Iris pigment epithelial cell (primary cell): ENCODE measurements around the gene CSHL1.
"Not testable (repeated sequence)": the region's sequence is repeated elsewhere in the genome, so short reads cannot be mapped to it uniquely, and the experiment has no call there.

Experiments used
- DNase-seq: peaks from one replicate; pipeline ENCODE4 v3.0.0-alpha.2; 2011; ENCODE audit warnings: low read depth

CSHL1 gene

DNA sequence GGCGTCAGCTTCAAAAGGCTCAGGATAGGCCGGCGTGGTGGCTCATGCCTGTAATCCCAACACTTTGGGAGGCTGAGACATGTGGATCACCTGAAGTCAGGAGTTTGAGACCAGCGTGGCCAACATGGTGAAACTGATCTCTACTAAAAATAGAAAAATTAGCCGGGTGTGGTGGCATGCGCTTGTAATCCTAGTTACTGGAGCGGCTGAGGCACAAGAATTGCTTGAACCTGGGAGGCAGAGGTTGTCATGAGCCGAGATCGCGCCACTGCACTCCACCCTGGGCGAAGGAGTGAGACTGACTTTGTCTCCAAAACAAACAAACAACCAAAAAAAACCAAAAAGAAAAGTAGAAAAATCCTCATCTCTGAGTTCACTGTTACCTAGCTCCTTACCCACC lies 25.9 kb downstream of the CSHL1 start:
- not testable (repeated sequence) for DNase-seq

DNA sequence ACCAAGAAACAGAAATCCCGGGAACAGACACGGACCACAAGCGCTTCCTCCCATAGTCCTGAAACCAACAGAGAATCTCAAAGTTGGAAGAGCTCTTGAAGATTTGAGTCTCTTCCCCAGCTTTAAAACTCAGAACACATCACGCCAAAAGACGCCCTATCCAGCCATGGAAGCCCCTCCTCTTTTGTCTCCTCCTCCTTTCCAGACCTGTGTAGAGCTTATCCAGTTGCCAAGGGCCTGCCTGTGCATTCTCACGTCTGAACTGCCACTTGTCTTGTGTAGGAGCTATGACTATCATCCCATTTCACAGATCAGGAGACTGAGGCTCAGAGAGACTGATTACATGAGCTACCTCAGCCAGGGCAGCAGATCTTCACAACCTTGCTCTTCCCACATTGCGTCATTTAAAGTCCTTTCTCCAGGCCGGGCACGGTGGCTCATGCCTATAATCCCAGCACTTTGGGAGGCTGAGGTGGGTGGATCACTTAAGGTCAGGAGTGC lies 28.4 kb downstream of the CSHL1 start:
- not testable (repeated sequence) for DNase-seq

DNA sequence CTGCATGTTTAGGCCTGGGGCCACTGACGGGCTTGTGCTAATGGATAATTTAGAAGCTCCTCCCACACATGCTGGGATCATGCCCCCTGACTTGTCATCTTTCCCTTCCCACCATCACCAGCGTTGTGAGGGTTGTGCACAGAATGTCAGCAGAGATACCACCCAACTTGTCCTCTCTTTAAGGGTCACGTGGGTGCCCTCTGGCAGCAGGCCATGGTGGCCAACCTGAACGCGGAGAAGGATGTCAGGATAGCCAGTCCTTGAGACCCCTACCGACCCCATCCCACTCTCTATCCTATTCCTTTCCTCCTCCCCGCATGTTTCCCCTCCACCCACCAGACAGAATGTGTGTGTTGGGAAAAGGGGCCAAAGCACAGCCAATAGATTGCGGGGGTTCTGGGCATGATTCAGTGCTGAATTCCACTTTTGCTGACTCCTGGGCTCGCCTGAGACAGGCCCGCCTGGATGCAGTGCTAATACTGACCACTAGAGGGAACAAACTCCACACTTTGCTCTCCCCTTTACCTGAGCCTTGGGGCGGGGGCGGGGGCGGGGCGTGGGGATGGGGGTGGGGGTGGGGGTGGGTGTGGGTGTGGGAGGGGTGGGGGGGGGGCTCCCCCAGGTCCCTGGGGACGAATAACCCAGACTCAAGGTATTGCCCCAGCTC lies 29.0 kb downstream of the CSHL1 start, which contains the start of gene GH2:
TSS of gene GH2 (minus strand) at position 10 of the 667 bp plus-strand sequence. CDS start 143 bp downstream, outside the sequence.
- peak; percentile 50 for DNase-seq

DNA sequence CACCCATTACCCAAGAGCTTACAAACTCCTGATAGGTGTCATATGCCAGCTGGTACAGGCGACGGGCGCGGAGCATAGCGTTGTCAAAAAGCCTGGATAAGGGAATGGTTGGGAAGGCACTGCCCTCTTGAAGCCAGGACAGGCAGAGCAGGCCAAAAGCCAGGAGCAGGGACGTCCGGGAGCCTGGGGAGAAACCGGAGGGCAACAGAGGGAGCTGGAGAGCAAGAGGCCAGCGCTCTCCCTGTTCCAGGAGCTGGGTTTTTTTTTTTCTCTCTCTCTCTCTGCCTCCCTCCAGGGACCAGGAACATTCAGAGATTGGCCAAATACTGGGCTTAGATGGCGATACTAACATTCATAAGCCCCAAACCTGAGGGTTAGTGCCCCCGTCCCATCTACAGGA lies 29.7 kb downstream of the CSHL1 start:
- DNase-seq, result not testable (repeated sequence)

DNA sequence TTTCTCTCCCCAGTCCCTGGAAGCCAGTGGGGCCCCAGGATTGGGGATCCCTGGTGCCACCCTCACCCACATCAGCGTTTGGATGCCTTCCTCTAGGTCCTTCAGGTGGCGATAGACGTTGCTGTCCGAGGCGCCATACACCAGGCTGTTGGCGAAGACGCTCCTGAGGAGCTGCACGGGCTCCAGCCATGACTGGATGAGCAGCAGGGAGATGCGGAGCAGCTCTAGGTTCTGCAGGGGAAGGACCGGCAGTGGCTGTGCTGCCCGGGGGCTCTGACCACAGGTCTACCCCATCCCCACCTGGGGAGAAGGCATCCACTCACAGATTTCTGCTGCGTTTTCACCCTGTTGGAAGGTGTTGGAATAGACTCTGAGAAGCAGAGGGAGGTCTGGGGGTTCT lies 30.4 kb downstream of the CSHL1 start:
- DNase-seq, result no peak

DNA sequence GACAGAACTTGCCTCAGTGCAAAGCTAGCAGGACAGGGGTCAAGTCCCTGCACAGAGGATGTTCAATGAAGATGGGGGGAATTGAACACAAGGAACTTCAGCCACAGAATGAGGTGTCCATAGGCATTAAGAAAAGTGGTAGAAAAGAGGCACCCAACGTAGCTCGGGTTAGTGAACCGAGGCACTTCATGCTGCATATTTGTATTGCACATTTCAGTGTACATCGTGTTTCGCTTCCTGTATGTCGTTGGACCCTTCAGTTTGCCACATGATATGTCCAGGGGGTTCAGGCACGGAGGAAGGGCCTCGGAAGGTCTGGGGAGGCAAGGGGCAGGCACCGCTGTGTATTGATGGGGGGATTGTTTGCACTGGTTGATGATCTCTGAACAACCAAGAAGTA lies 32.6 kb downstream of the CSHL1 start:
- not testable (repeated sequence) for DNase-seq

DNA sequence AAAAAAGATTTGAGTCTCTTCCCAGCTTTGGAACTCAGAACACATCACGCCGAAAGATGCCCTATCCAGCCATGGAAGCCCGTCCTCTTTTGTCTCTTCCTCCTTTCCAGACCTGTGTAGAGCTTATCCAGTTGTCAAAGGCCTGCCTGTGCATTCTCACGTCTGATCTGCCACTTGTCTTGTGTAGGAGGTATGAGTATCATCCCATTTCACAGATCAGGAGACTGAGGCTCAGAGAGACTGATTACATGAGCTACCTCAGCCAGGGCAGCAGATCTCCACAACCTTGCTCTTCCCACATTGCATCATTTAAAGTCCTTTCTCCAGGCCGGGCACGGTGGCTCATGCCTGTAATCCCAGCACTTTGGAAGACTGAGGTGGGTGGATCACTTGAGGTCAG lies 36.4 kb downstream of the CSHL1 start:
- DNase-seq, result not testable (repeated sequence)

DNA sequence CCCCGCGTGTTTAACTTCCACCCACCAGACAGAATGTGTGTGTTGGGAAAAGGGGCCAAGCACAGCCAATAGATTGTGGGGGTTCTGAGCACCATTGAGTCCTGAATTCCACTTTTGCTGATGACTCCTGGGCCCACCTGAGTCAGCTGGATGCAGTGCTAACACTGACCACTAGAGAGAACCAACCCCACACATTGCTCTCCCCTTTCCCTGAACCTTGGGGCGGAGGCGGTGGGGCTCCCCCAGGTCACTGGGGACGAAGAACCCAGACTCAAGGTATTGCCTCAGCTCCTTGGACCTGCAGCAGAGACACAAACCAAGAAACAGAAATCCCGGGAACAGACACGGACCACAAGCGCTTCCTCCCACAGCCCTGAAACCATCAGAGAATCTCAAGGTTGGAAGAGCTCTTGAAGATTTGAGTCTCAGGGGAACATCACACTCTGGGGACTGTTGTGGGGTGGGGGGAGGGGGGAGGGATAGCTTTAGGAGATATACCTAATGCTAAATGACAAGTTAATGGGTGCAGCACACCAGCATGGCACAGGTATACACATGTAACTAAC lies 36.9 kb downstream of the CSHL1 start:
- not testable (repeated sequence) for DNase-seq

DNA sequence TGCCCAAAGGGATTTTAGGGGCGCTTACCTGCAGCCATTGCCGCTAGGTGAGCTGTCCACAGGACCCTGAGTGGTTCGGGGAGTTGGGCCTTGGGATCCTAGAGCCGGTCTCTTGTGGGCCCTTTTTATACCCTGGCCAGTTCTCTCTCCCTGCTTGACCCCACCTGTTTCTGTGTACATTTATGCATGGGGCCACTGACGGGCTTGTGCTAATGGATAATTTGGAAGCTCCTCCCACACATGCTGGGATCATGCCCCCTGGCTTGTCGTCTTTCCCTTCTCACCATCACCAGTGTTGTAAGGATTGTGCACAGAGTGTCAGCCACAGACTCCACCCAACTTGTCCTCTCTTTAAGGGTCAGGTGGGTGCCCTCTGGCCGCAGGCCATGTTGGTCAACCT lies 37.5 kb downstream of the CSHL1 start, which contains the start of gene CSH2:
TSS of gene CSH2 (minus strand) at position 101 of the 400 bp plus-strand sequence. CDS start at position 38, 63 bp downstream.
- not testable (repeated sequence) for DNase-seq

DNA sequence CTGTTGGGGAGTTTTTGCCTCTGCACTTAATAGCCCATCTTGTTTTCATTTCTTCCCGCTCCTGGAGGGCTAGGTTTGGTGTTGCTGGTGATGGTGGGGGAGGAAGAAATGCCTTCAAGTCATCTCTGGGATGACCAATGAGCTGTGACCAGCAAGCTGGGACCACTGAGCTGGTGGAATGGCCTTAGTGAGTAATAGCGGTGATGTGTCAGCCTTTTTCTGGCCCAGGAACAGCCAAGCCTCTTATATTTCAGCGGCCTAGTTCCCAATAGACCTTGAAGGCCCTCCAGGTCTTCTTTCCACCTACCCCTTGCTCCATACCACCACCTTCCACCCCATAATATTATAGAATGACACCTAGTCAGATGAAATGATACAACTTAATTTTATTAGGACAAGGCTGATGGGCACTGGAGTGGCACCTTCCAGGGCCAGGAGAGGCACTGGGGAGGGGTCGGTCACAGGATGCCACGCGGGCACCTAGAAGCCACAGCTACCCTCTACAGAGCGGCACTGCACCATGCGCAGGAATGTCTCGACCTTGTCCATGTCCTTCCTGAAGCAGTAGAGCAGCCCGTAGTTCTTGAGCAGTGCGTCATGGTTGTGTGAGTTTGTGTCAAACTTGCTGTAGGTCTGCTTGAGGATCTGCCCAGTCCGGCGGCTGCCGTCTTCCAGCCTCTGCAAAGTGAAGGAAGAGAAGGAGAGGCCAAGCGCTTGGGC lies 39.3 kb downstream of the CSHL1 start:
- not testable (repeated sequence) for DNase-seq

DNA sequence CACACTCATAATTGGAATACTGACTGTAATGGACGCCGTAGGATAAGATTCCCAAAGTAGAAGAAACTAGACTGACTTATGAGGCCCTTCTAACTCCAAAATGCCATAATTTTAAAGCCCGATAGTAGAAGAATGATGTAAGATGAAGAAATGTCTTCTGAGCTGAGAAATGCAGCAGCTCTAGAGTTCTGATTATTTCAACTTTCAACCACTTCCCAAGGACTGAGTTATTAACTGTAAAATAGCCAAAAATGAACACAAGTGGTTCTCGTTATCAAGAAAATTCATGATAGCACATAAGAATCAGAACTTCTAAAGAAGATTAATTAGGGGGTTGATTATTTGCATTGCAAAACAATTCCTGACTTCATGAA lies 40.8 kb downstream of the CSHL1 start:
- DNase-seq, result not testable (repeated sequence)

DNA sequence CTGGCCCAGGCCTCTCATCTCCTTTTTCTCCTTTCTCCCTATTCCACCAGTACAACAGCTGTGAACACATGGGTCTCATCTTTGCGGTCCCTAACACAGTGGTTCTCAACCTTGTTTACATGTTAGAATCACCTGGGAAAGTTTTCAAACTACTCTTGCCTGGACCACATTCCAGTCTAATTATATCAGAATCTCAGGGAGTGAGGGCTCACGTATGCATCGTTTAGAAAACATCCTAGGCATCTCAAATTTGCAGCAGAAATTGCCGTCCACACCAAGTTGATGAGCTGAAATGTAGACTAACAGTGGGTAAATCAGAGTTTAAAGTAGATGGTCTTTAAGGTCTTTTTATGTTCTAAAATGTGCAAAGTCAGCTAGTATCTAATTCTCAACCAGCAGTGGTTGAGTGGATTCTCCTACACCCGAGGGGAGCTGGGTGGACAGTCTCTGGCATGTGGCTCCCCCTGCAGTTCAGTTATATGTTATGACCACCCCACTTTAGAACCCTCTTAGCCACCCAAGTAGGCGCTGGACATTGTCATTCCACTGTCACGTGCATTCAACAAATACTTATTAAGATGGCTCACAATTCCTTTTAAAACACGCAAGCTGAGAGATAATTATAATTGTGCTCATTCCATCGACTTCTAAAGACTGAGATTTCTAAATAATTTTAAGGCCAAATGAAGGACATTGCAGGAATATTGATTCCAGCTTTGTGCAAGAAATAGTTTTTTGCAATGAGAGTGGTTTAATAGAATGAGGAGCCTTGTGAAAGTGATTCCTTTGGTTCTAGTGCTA lies 41.4 kb downstream of the CSHL1 start:
- DNase-seq, result peak; percentile 33

DNA sequence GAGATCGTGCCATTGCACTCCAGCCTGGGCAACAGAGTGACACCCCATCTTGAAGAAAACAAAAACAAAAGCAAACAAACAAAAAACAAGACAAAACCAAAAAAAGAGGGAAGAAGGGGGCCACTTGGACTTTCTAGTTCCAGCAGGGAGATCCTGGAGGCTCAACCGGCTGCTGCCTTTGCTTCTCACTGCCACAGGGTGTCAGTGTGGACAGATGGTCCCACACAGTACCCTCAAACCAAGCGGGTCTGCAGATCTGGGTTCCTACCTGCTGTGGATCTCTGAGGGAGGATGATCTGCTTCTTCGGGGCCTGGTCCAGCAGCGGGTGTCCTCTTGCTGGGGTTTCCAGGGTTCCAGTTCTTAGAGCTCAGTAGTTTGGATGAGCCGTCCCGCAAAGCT lies 44.4 kb downstream of the CSHL1 start:
- DNase-seq, result not testable (repeated sequence)
